NCI-H226 (cell line): ENCODE measurements around the gene GTF2I.
"Not testable (repeated sequence)": the region's sequence is repeated elsewhere in the genome, so short reads cannot be mapped to it uniquely, and the experiment has no call there.

Experiments
- DNase-seq: peaks from one replicate; pipeline ENCODE4 v3.0.0-alpha.2; 2015

Gene GTF2I

DNA sequence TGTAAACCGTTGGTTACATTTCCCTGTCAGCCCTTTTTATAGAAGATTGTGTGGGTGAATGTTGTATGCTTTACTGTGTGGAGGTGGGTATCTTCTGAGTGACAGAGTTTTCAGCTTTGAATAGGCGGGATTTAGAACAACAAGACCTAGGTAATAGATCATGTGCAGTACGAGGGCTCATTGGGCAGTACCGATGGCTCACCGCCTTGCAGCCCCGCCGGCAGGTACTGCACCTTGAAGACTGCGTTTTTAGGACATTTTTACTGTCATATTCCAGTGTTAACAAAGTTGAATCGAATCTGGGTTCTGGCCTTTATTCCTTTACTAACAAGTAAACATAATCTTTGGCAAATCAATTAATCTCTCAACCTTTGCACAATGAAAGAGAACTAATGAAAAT lies 60.4 kb downstream of the GTF2I start:
- no peak for DNase-seq

DNA sequence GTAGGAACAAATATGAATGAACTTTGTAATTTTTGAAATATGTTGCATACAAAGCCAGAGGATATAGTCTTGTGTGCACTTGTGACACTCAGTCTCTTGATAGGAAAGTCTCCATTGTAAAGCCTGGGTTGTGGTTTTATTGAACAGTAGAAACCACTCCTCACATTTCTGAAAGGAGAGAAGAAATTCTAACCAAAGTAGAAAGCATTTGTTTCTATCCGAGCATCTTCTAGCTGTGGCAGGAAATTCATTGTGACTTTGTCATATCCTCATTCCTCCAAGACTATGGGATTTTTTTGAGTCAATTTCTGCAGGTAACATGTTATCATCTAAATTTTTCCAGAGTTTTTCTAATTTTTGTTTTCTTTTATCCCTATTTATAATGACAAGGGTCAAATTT lies 60.8 kb downstream of the GTF2I start:
- DNase-seq: no peak

DNA sequence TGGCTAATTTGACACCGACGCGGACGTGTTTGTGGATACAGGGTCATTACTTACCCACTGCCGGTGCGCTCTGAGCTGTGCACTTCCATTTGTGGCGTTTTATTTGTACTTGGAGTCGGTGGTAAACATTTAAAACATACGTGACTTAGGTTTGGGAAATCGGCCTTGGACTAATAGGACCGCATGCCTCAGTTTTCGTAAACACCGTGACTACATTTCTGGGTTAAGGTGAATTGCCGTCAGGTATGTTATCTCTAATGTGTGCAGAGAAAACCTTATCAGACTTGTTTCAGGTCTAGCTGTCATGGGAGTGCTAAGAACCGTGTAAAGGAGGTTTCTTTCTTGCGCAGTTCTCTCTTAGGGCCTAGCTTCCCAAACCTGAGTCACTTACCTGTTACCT lies 64.6 kb downstream of the GTF2I start:
- no peak for DNase-seq

DNA sequence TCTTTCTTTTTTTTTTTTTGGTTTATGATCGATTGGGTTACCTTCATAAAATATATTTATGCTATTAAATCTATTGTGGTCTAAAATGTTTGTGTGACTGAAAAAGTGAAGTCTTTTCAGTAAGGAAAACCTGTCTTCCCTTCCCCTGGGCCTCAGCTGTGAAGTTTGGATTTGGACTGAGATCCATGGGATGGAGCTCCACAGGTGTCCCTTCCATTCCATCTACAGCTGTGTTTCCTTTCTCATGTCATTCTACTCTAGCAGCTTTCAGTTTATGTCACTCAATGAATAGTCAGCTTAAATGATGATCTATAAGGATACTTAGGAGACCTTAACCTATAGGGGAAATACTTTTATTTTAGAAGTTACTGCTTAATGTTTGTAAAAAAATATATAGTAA lies 68.3 kb downstream of the GTF2I start:
- DNase-seq: no peak

DNA sequence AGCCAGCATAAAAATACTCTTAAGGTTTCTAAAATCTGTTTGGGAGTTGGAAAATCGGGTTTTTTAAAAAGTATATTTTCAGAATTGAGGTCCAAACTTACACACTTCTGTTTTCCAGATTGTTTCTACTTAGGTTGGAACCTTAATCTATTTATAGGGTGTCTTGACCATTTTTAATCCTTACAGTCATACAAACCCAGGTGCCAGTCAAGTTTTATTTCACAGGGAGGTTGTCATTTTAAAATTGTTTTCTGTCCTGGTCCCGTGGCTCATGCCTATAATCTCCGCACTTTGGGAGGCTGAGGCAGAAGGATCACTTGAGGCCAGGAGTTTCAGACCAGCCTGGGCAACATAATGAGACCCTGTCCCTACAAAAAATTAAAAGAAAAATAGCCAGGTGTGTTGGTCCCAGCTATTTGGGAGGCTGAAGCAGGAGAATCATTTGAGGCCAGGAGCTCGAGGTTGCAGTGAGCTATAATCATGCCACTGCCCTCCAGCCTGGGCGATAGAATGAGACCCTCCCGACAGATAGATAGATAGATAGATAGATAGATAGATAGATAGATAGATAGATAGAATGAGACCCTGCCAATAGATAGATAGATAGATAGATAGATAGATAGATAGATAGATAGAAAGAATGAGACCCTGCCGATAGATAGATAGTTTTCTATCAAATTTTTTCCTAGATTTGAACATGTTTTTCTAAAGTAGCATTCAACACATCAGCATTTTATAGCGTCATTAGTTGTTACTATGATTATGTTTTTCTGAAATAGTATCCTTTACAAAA lies 69.0 kb downstream of the GTF2I start:
- no peak for DNase-seq

GRCh38 chr7:74728686-74729085 lies 71.2 kb downstream of the GTF2I start:
- DNase-seq: not testable (repeated sequence)

DNA sequence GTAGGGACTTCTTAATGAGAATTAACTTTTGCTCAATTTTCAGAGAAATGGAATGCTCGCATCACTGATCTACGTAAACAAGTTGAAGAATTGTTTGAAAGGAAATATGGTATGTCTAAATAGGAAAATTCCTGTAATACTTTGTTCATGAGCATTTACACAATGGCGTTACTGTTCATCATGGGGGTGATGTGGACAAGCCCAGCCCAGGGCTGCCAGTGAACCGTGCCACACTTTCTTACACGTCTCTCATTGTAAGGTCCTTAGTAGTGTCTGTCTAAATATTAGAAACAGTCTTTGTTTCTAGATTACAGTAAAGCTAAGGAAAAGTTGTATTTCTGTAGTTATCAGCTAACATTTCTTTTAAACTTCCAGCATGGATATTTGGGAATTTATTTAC lies 72.7 kb downstream of the GTF2I start:
- not testable (repeated sequence) for DNase-seq

DNA sequence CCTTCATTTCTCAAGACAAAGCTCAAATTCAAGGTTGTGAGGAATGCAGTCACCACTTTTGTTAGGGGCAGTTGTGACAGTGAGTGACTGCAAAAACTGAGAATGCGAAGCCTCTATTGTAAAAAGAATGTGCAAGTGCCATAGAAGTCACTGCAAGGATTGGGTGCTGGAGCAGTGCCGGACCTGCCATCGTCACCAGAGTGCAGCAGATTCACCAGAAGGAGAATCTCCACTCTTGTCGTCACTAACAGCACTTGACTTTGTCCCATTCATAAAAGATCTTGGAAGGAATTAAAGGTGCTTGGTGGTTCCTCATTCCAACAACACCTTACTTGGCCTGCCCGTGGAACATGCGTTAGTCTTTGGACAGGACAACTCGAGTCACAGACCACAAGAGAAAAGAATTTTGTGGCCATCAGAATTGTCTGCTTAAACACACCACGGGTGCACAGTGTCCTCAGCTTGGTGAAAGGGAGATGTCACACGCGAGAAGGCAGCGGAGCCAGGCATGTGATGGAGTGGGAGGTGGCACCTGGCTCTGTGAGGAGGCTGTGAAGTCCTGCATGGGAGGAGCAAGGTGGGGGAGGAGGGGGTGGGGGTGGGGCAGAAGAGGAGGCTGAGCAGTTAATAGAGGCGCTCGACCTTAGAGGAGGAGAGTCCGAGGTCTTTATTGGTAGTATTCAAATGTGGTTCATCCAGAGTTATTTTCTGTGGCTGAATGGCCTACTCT lies 82.6 kb downstream of the GTF2I start:
- DNase-seq: not testable (repeated sequence)

DNA sequence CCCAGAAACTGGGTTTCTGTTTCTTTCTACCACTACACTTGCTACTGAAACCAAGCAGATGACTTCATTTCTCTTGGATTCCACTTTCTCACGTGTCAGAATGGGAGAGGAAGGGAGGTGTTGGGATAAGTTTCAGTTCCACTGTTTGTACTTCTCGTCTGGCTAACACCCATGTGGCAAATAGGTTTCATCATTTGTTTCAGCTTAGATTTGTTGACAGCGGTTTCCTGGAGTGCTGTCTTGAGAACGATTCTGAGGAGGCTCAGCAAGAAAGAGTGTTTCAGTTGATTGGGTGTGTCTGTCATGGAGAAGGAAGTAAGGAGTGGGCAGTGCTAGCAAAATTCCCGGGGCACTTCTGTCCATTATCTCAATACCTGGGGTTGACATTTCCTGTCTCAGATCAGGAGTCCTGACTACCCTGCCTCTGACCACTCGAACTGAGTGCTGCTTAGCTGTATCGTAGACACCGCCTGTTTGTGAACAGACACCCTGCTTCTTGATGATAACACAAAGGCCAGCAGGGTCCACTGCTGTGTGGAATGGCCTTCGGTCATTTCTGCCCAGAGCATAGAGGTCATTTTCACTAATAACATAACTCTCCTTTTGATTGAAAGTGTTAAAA lies 86.5 kb downstream of the GTF2I start:
- not testable (repeated sequence) for DNase-seq

- DNase-seq: not testable (repeated sequence)
These were observed 96.5 kb downstream of the GTF2I start for GRCh38 chr7:74753921-74754482.

GRCh38 chr7:74756673-74757072 lies 99.2 kb downstream of the GTF2I start:
- not testable (repeated sequence) for DNase-seq

DNA sequence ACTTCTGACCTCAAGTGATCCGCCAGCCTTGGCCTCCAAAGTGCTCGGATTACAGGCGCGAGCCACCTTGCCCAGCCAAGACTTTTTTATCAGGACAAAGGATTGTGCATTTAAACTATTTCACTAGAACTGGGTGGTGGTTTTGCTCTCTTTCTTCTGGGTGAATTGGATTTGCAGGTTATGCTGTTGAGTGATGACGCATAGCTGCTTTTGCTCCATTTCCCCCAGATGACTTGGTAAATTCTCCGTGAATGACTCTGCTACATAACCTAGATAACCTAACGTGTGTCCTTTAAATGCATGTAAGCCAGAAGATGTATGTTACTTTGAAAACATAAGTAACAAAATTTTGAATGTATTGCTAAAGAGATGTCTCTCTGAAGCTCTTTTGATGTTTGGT lies 100.8 kb downstream of the GTF2I start:
- not testable (repeated sequence) for DNase-seq

DNA sequence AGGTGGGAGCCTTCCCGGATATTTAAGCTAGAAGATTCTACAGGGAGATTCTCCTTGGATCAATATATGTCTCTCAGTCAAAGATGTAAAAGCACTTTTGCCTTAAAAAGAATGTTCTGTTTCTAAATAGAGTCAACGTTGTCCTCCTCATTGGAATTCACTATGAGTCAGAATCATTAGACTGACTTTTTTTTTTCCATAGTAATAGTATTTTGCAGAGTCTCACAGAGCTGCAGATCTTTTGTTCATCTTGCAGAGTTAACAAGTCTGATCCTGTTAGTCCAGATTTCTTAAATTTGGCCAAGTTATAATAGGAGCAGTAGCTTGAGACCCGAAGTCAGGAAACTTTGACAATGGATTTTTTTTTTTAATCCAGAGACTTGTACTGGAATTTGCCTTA lies 101.5 kb downstream of the GTF2I start:
- not testable (repeated sequence) for DNase-seq

GRCh38 chr7:74765205-74765918 lies 107.8 kb downstream of the GTF2I start:
- not testable (repeated sequence) for DNase-seq

DNA sequence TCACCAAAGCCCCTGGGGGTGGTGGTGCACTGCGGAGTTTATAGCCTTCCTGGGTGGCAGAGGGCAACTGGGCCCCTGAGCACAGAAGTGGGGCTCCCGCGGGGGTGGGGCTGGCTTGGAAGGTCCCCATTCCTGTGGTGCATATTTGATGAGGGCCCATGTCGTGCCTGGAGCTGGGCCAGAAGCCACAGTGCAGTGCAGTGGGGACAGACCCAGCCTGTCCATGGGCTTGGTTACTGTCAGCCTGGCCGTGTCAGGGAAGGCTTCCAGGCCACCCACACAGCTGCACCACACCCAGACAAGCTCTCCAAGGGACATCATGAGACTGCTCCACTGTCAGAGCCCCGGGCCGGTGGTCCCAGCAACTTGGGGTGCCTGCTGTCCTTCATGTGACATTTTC lies 109.0 kb downstream of the GTF2I start:
- DNase-seq: not testable (repeated sequence)

DNA sequence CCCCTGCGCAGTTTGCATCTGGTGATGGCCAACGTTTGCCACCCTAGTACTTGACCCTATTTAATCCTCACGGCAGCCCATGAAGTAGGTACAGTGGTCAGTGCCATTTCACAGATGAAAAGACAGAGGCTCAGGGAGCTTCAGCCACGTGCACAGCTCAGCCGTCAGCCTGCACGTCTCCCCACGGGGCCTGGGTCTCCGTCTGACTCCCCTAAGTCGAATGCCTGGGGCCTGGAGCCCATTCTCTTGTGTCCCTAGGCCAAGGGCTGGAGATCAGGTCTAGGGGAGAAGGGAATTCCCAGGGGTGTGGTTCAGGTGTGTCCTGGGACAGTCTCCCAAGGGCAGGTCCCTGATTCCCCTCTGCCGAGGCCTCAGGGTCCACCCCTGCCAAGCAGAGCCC lies 109.5 kb downstream of the GTF2I start:
- DNase-seq: peak; percentile 1

GRCh38 chr7:74770062-74770461 lies 112.5 kb downstream of the GTF2I start:
- DNase-seq: not testable (repeated sequence)

DNA sequence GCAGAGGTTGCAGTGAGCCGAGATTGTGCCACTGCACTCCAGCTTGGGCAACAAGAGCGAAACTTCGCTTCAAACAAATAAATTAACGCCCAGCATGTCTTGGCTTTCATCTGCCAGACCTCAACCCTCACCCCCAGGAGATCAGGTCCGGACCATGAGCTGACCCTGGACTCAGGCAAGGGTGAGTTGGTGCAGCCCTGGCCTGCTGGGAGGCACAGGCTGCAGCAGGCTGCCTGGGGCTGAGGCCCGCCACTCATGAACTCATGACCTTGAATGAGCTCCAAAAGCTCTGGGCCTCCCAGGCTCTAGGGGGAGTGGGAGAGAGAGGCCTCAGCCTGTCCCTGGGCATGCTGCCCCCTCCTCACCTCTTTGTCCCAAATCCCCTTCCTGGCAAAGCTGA lies 114.6 kb downstream of the GTF2I start:
- DNase-seq: not testable (repeated sequence)

- not testable (repeated sequence) for DNase-seq
These were observed 116.5 kb downstream of the GTF2I start, which contains the start of gene NCF1 for GRCh38 chr7:74773760-74774750. Gene NCF1 (plus strand): TSS chr7:74774011. CDS start chr7:74774032, 21 bp downstream.

DNA sequence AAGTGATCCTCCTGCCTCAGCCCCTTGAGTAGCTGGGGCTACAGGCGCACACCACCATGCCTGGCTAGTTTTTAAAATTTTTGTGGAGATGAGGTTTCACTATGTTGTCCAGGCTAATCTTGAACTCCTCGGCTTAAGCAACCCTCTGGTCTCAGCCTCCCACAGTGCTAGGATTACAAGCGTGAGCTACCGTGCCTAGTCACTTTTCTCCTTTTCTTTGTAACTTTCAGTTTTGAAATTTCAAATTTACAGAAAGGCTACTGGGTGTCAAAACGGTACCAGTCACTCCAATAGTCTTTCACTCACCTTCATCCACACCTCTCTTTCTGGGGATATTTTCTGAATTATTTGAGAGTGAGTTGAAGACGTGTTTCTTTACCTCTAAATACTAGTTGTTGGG lies 117.6 kb downstream of the GTF2I start:
- DNase-seq: not testable (repeated sequence)

DNA sequence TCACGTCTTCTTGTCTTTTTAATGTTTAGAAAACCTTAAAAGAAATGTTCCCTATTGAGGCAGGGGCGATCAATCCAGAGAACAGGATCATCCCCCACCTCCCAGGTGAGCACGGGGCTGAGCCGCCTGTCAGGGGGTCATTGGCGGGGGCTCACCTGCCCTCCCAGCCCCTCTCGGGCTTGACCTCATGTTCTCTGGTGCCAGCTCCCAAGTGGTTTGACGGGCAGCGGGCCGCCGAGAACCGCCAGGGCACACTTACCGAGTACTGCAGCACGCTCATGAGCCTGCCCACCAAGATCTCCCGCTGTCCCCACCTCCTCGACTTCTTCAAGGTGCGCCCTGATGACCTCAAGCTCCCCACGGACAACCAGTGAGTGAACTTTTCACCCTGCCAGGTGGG lies 121.5 kb downstream of the GTF2I start:
- DNase-seq: not testable (repeated sequence)
